Measurements from ENCODE around the gene SERPINA1. TPM values are rescaled to one million over a fixed set of nuclear protein-coding genes. Genes with fewer than 3 reads are reported as not detected.
A peak's percentile ranks its signal among the peaks of the same experiment; 100 is the strongest.

The SERPINA1 gene
- total and polyA plus RNA-seq, 4 donors: 120 to 1,798 (median 1,122) TPM

- peaks cover 0 to 13% (median under 1%) of the 10 kb centered on the region in 5 donors for H3K4me1 ChIP-seq (ENCODE audit: control insufficient read depth in 5 of 5, insufficient read depth in 5 of 5, low read length in 5 of 5)
- WGBS, 2 donors: 23 to 40% methylated on average over 4 of the region's 4 CpGs
- TF ChIP-seq CTCF (IDR thresholded peaks at IDR 0.05; ENCODE audit: control extremely low read depth, extremely low read depth): no peak
These were observed 9.7 kb upstream of the SERPINA1 start for GRCh38 chr14:94398182-94398479.

GRCh38 chr14:94397289-94398181 lies 9.1 kb upstream of the SERPINA1 start:
- no peaks in the 10 kb centered on the region for H3K27me3 ChIP-seq (ENCODE audit: control insufficient read depth in 3 of 3, insufficient read depth in 3 of 3, low read length in 2 of 3)
- no peaks in the 10 kb centered on the region for H3K36me3 ChIP-seq (ENCODE audit: control insufficient read depth in 4 of 4, insufficient read depth in 4 of 4, low read length in 4 of 4)

More at GRCh38 chr14:94398182-94398479, 9.7 kb upstream of the SERPINA1 start:
- H3K4me3 ChIP-seq: no peak overlapping the region
- no peaks in the 10 kb centered on the region for H3K9me3 ChIP-seq (ENCODE audit: control insufficient read depth in 4 of 4, insufficient read depth in 3 of 4, low read length in 3 of 4)
- no peaks in the 10 kb centered on the region for H3K27me3 ChIP-seq (ENCODE audit: control insufficient read depth in 3 of 3, insufficient read depth in 3 of 3, low read length in 2 of 3)
- no peak overlapping the region for H3K27ac ChIP-seq (ENCODE audit: low read depth in 1 of 2, low read length in 1 of 2)
- DNase-seq (peak; percentile 33 to 47 (median 38)), ATAC-seq (ENCODE audit: insufficient read depth, low FRiP score) (no peak)
- H3K36me3 ChIP-seq (ENCODE audit: control insufficient read depth in 4 of 4, insufficient read depth in 4 of 4, low read length in 4 of 4): no peaks in the 10 kb centered on the region
- no peak overlapping the region for H3K9ac ChIP-seq (ENCODE audit: insufficient read depth in 1 of 2, low read length in 2 of 2)

GRCh38 chr14:94396628-94397225 lies 8.3 kb upstream of the SERPINA1 start:
- no peak for TF ChIP-seq CTCF (IDR thresholded peaks at IDR 0.05; ENCODE audit: control extremely low read depth, extremely low read depth)
- H3K27ac ChIP-seq (ENCODE audit: low read depth in 1 of 2, low read length in 1 of 2): no peak overlapping the region
- peaks cover 0 to 13% (median 0%) of the 10 kb centered on the region in 5 donors for H3K4me1 ChIP-seq (ENCODE audit: control insufficient read depth in 5 of 5, insufficient read depth in 5 of 5, low read length in 5 of 5)

More at GRCh38 chr14:94397289-94398181, 9.1 kb upstream of the SERPINA1 start:
- H3K9ac ChIP-seq (ENCODE audit: insufficient read depth in 1 of 2, low read length in 2 of 2): no peak overlapping the region
- peaks cover 0 to 13% (median 0%) of the 10 kb centered on the region in 5 donors for H3K4me1 ChIP-seq (ENCODE audit: control insufficient read depth in 5 of 5, insufficient read depth in 5 of 5, low read length in 5 of 5)
- H3K9me3 ChIP-seq (ENCODE audit: control insufficient read depth in 4 of 4, insufficient read depth in 3 of 4, low read length in 3 of 4): no peaks in the 10 kb centered on the region
- ATAC-seq (ENCODE audit: insufficient read depth, low FRiP score): no peak
- TF ChIP-seq CTCF (IDR thresholded peaks at IDR 0.05; ENCODE audit: control extremely low read depth, extremely low read depth): no peak
- H3K4me3 ChIP-seq: no peak overlapping the region
- no peak overlapping the region for H3K27ac ChIP-seq (ENCODE audit: low read depth in 1 of 2, low read length in 1 of 2)
- 44 to 57% methylated on average over 9 of the region's 9 CpGs for WGBS, 2 donors
- no peak for DNase-seq

More at GRCh38 chr14:94396628-94397225, 8.3 kb upstream of the SERPINA1 start:
- ATAC-seq (ENCODE audit: insufficient read depth, low FRiP score) (no peak), DNase-seq (no peak)
- H3K27me3 ChIP-seq (ENCODE audit: control insufficient read depth in 3 of 3, insufficient read depth in 3 of 3, low read length in 2 of 3): no peaks in the 10 kb centered on the region
- H3K9ac ChIP-seq (ENCODE audit: insufficient read depth in 1 of 2, low read length in 2 of 2): no peak overlapping the region
- H3K9me3 ChIP-seq (ENCODE audit: control insufficient read depth in 4 of 4, insufficient read depth in 3 of 4, low read length in 3 of 4): no peaks in the 10 kb centered on the region
- H3K36me3 ChIP-seq (ENCODE audit: control insufficient read depth in 4 of 4, insufficient read depth in 4 of 4, low read length in 4 of 4): no peaks in the 10 kb centered on the region
- H3K4me3 ChIP-seq: no peak overlapping the region
